RWPE2 (cell line): ENCODE results near the gene DDX47.
"Not testable (repeated sequence)": the region's sequence is repeated elsewhere in the genome, so short reads cannot be mapped to it uniquely, and the experiment has no call there.

ENCODE experiments used
- ATAC-seq: fragments of 200-7000 bp; cut with Tn5 transposase; 3 replicates; pipeline ENCODE4 v1.9.1; 2021; ENCODE audit warnings: low read depth
- DNase-seq: peaks from one replicate; pipeline ENCODE4 v3.0.0-alpha.2; 2020; ENCODE audit warnings: low spot score
- H3K27ac ChIP-seq: fragments of 450-650 bp; 2 replicates; pipeline ENCODE4 v1.5.1; 2017; ENCODE audit warnings: mild to moderate bottlenecking; ENCODE audit not compliant: poor library complexity, severe bottlenecking
- H3K27me3 ChIP-seq: fragments of 250-450 bp; sonication (Bioruptor Pico); 2 replicates; pipeline ENCODE4 v1.5.1; 2021; ENCODE audit warnings: mild to moderate bottlenecking, moderate library complexity; ENCODE audit not compliant: insufficient read depth, poor library complexity, severe bottlenecking
- H3K36me3 ChIP-seq: fragments of 250-450 bp; sonication (Bioruptor Pico); 2 replicates; pipeline ENCODE4 v1.5.1; 2020; ENCODE audit warnings: low read depth, mild to moderate bottlenecking, moderate library complexity
- H3K4me1 ChIP-seq: fragments of 250-450 bp; sonication (Bioruptor Pico); 2 replicates; pipeline ENCODE4 v1.5.1; 2021; ENCODE audit warnings: mild to moderate bottlenecking, moderate library complexity; ENCODE audit not compliant: insufficient read depth, poor library complexity, severe bottlenecking
- H3K4me3 ChIP-seq: fragments of 250-450 bp; sonication (Bioruptor Pico); 2 replicates; pipeline ENCODE4 v1.5.1; 2021; ENCODE audit warnings: mild to moderate bottlenecking, moderate library complexity; ENCODE audit not compliant: severe bottlenecking
- H3K9me3 ChIP-seq: fragments of 250-450 bp; sonication (Bioruptor Pico); 2 replicates; pipeline ENCODE4 v1.5.1; 2021; ENCODE audit warnings: mild to moderate bottlenecking, moderate library complexity; ENCODE audit not compliant: severe bottlenecking
- TF ChIP-seq, protein P1 (sequence below): fragments of 450-650 bp; IDR thresholded peaks from one replicate; pipeline ENCODE4 v1.5.1; 2017; ENCODE audit warnings: mild to moderate bottlenecking, moderate library complexity; ENCODE audit not compliant: poor library complexity, severe bottlenecking

The DDX47 gene

DNA sequence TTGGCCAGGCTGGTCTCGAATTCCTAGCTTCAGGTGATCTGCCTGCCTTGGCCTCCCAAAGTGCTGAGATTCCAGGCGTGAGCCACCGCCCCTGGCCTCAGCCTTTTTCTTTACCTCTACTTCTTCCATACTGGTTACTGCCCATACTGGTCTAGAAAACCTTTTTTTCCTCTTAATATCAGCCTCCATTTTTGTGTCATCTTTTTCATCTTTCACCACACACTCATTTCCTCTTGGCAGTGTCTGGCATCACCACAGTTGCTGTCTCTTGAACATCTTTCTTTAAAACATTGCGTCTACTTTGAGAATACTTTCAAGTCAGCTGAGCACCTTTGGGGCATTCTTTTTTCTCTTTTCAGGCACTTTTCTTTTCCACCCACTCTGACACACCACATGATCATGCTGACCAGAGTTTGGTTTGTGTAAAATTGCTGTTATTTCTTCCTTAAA is 32.7 kb downstream of the DDX47 start:
- H3K27ac ChIP-seq, result peak overlapping the region; percentile 58

DNA sequence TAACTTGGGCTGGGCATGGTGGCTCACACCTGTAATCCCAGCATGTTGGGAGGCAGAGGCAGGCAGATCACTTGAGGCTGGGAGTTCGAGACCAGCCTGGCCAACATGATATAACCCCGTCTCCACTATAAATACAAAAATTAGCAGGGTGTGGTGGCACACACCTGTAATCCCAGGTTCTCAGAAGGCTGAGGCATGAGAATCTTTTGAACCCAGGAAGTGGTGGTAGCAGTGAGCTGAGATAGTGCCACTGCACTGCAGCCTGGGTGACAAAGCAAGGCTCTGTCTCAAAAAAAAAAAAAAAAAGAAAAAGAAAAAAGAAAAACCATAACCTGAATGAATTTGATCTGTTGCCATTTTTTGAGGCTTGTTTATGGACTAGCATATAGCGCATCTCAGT is 33.6 kb downstream of the DDX47 start:
- not testable (repeated sequence) for H3K4me1 ChIP-seq, H3K36me3 ChIP-seq, H3K27me3 ChIP-seq, H3K27ac ChIP-seq, ATAC-seq, H3K4me3 ChIP-seq, H3K9me3 ChIP-seq, DNase-seq

More for the DNA sequence above, 32.7 kb downstream of the DDX47 start:
- TF ChIP-seq, protein P1, sequence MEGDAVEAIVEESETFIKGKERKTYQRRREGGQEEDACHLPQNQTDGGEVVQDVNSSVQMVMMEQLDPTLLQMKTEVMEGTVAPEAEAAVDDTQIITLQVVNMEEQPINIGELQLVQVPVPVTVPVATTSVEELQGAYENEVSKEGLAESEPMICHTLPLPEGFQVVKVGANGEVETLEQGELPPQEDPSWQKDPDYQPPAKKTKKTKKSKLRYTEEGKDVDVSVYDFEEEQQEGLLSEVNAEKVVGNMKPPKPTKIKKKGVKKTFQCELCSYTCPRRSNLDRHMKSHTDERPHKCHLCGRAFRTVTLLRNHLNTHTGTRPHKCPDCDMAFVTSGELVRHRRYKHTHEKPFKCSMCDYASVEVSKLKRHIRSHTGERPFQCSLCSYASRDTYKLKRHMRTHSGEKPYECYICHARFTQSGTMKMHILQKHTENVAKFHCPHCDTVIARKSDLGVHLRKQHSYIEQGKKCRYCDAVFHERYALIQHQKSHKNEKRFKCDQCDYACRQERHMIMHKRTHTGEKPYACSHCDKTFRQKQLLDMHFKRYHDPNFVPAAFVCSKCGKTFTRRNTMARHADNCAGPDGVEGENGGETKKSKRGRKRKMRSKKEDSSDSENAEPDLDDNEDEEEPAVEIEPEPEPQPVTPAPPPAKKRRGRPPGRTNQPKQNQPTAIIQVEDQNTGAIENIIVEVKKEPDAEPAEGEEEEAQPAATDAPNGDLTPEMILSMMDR, result no peak
- no peaks in the 10 kb centered on the region for H3K9me3 ChIP-seq
- ATAC-seq (no peak), DNase-seq (no peak)
- H3K27me3 ChIP-seq, result no peaks in the 10 kb centered on the region
- no peak overlapping the region for H3K4me3 ChIP-seq
- H3K36me3 ChIP-seq, result no peaks in the 10 kb centered on the region
- no peaks in the 10 kb centered on the region for H3K4me1 ChIP-seq

DNA sequence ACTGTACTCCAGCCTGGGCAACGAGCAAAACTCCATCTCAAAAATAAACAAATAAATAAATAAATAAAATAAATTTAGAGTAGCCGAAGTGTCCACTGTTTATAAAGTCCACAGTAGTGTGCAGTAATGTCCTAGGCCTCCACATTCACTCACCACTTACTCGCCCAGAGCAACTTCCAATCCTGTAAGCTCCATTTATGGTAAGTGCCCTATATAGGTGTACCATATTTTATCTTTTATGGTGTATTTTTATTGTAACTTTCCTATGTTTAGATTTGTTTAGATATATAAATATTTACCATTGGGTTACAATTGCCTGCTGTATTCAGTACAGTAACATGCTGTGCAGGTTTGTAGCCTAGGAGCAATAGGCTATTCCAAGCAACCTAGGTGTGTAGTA is 40.3 kb downstream of the DDX47 start:
- Histone ChIP-seq H3K27ac (no peak overlapping the region), H3K36me3 (no peaks in the 10 kb centered on the region), H3K27me3 (no peaks in the 10 kb centered on the region), H3K4me3 (no peak overlapping the region), H3K9me3 (no peaks in the 10 kb centered on the region), H3K4me1 (no peaks in the 10 kb centered on the region)
- no peak for ATAC-seq
- TF ChIP-seq, protein P1, result no peak
- no peak for DNase-seq

DNA sequence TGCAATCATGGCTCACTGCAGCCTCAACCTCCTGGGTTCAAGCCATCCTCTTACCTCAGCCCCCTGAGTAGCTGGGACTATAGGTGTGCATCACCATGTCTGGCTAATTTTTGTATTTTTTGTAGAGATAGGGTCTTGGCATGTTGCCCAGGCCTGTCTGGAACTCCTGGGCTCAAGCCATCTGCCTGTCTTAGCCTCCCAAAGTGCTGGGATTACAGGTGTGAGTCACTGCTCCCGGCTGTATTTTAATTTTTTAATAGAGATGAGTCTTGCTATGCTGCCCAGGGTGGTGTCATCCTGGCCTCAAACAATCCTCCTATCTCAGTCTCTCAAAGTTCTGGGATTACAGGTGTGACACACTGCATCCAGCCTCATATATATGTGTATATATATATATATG is 46.5 kb downstream of the DDX47 start:
- TF ChIP-seq, protein P1, result no peak
- no peaks in the 10 kb centered on the region for H3K27me3 ChIP-seq
- ATAC-seq (peak; percentile 74), DNase-seq (no peak)
- H3K4me3 ChIP-seq, result no peak overlapping the region
- H3K4me1 ChIP-seq, result no peaks in the 10 kb centered on the region
- no peaks in the 10 kb centered on the region for H3K9me3 ChIP-seq
- peak overlapping the region; percentile 44 for H3K27ac ChIP-seq
- H3K36me3 ChIP-seq, result no peaks in the 10 kb centered on the region

DNA sequence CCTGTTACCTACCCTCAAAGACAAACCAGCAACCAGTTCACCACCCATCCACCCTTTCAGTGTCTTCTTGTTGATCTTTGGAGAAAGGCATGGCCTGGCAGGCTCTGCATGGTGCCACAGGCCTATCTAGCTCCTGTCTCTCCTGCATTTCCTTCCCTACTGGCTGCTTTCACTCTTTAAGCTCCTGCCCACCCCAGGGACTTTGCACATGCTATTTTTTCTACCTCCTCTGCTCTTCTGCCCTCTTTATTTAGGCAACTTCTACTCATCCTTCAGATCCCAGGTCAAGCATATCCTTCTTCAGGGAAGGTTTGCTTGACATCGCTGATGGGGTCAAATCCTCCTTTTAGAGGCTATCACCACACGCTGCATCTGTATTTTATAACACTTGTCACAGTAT is 51.1 kb downstream of the DDX47 start:
- no peak for ATAC-seq

More for the DNA sequence above, 51.1 kb downstream of the DDX47 start:
- no peaks in the 10 kb centered on the region for H3K4me1 ChIP-seq
- no peak overlapping the region for H3K4me3 ChIP-seq
- H3K36me3 ChIP-seq, result no peaks in the 10 kb centered on the region
- no peaks in the 10 kb centered on the region for H3K27me3 ChIP-seq
- H3K27ac ChIP-seq, result no peak overlapping the region
- no peaks in the 10 kb centered on the region for H3K9me3 ChIP-seq
- no peak for DNase-seq
- TF ChIP-seq, protein P1, result no peak
